ENCODE data around the gene NNMT. TPM values are rescaled to one million over a fixed set of nuclear protein-coding genes. Genes with fewer than 3 reads are reported as not detected.

Gene NNMT
- polyA plus RNA-seq, 1 donor from 2014 or later = not detected

DNA sequence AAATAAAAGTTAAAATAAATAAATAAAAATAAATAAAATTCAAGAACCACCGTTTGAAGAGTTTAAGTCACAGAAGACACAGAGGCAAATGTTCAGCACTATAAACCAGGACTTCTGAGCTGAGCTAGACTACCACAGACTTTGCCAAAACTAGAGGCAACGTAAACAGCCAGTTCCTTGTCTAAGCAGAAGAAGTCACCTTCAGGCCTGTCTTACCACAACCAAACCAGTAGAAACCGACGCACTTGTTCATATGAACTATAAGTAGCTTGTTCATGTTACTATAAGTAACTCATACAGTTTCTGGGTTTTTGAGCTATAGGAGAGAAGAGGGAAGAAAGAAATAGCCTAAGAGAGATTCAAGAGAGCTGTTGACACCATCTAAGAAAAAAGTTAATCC lies 48.3 kb downstream of the NNMT start:
- no peaks in the 10 kb centered on the region for H3F3A ChIP-seq (ENCODE audit: insufficient read depth, low read length, poor library complexity, severe bottlenecking)
- no peaks in the 10 kb centered on the region for H3K27me3 ChIP-seq (ENCODE audit: insufficient read depth, low read depth, low read length)

DNA sequence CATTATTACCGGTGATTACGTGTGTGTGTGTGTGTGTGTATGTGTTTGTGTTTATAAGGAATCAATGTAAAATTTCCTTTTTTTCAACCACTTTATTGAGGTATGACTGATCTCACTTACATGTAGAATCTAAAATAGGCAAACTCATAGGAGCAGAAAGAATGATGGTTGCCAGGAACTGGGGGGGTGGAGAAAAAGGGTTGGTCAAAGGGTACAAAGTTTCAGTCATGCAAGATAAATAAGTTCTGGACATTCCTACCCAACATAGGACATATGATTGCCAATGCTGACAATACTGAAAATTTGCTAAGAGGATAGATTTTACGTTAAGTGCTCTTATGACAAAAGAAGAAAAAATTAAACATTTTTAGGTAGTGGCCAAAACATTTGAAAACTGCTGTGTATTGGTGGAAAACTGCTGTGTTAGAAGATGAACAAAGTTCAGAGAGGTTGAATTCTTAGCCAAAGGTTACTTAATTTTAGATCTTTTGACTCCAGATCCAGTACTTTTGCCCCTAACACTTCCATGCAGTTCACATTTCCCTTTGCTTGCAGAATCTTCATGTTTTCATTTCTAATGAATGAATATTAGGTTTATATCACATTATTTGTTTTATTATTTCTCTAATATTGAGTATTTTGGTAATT lies 49.5 kb downstream of the NNMT start:
- Histone ChIP-seq H2AFZ (ENCODE audit: low read depth, low read length) (no peak overlapping the region), H3F3A (ENCODE audit: insufficient read depth, low read length, poor library complexity, severe bottlenecking) (no peaks in the 10 kb centered on the region), H3K9me3 (ENCODE audit: low read length) (peaks cover 2% of the 10 kb centered on the region), H3K36me3 (ENCODE audit: insufficient read depth, low read length) (no peaks in the 10 kb centered on the region), H3K9ac (ENCODE audit: low read length) (no peak overlapping the region), H3K9me2 (ENCODE audit: insufficient read depth, low read length) (no peaks in the 10 kb centered on the region), H3K4me3 (ENCODE audit: low read length) (no peak overlapping the region), H3K27me3 (ENCODE audit: insufficient read depth, low read depth, low read length) (no peaks in the 10 kb centered on the region), H3K27ac (ENCODE audit: low read length) (no peak overlapping the region), H3K4me2 (ENCODE audit: low read length) (no peak overlapping the region), H4K20me1 (ENCODE audit: insufficient read depth) (no peaks in the 10 kb centered on the region), H3K79me2 (replicated peaks; ENCODE audit: insufficient read depth, low read length) (no peaks in the 10 kb centered on the region)
- TF ChIP-seq TAF1 (IDR thresholded peaks at IDR 0.05; ENCODE audit: low read depth) (no peak), SMC3 (conservative IDR thresholded peaks at IDR 0.05; ENCODE audit: poor library complexity) (no peak), POLR2AphosphoS5 (IDR thresholded peaks at IDR 0.05) (no peak), RAD21 (conservative IDR thresholded peaks at IDR 0.05) (no peak), EP300 (conservative IDR thresholded peaks at IDR 0.05; ENCODE audit: poor library complexity, severe bottlenecking) (no peak), MXI1 (conservative IDR thresholded peaks at IDR 0.05; ENCODE audit: poor library complexity, severe bottlenecking) (no peak), EZH2 (IDR thresholded peaks at IDR 0.05; ENCODE audit: borderline replicate concordance, insufficient read depth, low read length, poor library complexity, severe bottlenecking) (no peak)
- TF ChIP-seq, protein P1, sequence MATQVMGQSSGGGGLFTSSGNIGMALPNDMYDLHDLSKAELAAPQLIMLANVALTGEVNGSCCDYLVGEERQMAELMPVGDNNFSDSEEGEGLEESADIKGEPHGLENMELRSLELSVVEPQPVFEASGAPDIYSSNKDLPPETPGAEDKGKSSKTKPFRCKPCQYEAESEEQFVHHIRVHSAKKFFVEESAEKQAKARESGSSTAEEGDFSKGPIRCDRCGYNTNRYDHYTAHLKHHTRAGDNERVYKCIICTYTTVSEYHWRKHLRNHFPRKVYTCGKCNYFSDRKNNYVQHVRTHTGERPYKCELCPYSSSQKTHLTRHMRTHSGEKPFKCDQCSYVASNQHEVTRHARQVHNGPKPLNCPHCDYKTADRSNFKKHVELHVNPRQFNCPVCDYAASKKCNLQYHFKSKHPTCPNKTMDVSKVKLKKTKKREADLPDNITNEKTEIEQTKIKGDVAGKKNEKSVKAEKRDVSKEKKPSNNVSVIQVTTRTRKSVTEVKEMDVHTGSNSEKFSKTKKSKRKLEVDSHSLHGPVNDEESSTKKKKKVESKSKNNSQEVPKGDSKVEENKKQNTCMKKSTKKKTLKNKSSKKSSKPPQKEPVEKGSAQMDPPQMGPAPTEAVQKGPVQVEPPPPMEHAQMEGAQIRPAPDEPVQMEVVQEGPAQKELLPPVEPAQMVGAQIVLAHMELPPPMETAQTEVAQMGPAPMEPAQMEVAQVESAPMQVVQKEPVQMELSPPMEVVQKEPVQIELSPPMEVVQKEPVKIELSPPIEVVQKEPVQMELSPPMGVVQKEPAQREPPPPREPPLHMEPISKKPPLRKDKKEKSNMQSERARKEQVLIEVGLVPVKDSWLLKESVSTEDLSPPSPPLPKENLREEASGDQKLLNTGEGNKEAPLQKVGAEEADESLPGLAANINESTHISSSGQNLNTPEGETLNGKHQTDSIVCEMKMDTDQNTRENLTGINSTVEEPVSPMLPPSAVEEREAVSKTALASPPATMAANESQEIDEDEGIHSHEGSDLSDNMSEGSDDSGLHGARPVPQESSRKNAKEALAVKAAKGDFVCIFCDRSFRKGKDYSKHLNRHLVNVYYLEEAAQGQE (IDR thresholded peaks at IDR 0.05; ENCODE audit: borderline replicate concordance) = no peak
- TF ChIP-seq, protein P2, sequence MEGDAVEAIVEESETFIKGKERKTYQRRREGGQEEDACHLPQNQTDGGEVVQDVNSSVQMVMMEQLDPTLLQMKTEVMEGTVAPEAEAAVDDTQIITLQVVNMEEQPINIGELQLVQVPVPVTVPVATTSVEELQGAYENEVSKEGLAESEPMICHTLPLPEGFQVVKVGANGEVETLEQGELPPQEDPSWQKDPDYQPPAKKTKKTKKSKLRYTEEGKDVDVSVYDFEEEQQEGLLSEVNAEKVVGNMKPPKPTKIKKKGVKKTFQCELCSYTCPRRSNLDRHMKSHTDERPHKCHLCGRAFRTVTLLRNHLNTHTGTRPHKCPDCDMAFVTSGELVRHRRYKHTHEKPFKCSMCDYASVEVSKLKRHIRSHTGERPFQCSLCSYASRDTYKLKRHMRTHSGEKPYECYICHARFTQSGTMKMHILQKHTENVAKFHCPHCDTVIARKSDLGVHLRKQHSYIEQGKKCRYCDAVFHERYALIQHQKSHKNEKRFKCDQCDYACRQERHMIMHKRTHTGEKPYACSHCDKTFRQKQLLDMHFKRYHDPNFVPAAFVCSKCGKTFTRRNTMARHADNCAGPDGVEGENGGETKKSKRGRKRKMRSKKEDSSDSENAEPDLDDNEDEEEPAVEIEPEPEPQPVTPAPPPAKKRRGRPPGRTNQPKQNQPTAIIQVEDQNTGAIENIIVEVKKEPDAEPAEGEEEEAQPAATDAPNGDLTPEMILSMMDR (IDR thresholded peaks at IDR 0.05; ENCODE audit: poor library complexity, severe bottlenecking) = no peak

More for the DNA sequence above, 48.3 kb downstream of the NNMT start:
- Histone ChIP-seq H4K20me1 (ENCODE audit: insufficient read depth) (no peaks in the 10 kb centered on the region), H3K4me2 (ENCODE audit: low read length) (no peak overlapping the region), H2AFZ (ENCODE audit: low read depth, low read length) (no peak overlapping the region), H3K79me2 (replicated peaks; ENCODE audit: insufficient read depth, low read length) (no peaks in the 10 kb centered on the region), H3K9me2 (ENCODE audit: insufficient read depth, low read length) (no peaks in the 10 kb centered on the region), H3K9ac (ENCODE audit: low read length) (no peak overlapping the region), H3K36me3 (ENCODE audit: insufficient read depth, low read length) (no peaks in the 10 kb centered on the region), H3K27ac (ENCODE audit: low read length) (no peak overlapping the region), H3K4me3 (ENCODE audit: low read length) (no peak overlapping the region), H3K9me3 (ENCODE audit: low read length) (peaks cover 2% of the 10 kb centered on the region)
- TF ChIP-seq EZH2 (IDR thresholded peaks at IDR 0.05; ENCODE audit: borderline replicate concordance, insufficient read depth, low read length, poor library complexity, severe bottlenecking) = no peak
- TF ChIP-seq, protein P2 (IDR thresholded peaks at IDR 0.05; ENCODE audit: poor library complexity, severe bottlenecking) = no peak
- TF ChIP-seq POLR2AphosphoS5 (IDR thresholded peaks at IDR 0.05) = no peak
- no peak for TF ChIP-seq EP300 (conservative IDR thresholded peaks at IDR 0.05; ENCODE audit: poor library complexity, severe bottlenecking)
- no peak for TF ChIP-seq TAF1 (IDR thresholded peaks at IDR 0.05; ENCODE audit: low read depth)
- TF ChIP-seq, protein P1 (IDR thresholded peaks at IDR 0.05; ENCODE audit: borderline replicate concordance) = no peak
- TF ChIP-seq RAD21 (conservative IDR thresholded peaks at IDR 0.05) = no peak
- TF ChIP-seq SMC3 (conservative IDR thresholded peaks at IDR 0.05; ENCODE audit: poor library complexity) = no peak
- TF ChIP-seq MXI1 (conservative IDR thresholded peaks at IDR 0.05; ENCODE audit: poor library complexity, severe bottlenecking) = no peak
